Natural killer cell (primary cell): ENCODE measurements around the gene USP10. TPM values are rescaled to one million over a fixed set of nuclear protein-coding genes. Genes with fewer than 3 reads are reported as not detected.

Source experiments
- ATAC-seq, 3 donors: fragments of 150-1000 bp in 2 of 3; fragments of 200-7000 bp in 1 of 3; cut with Tn5 transposase; 1 replicate in 1 of 3; 2 replicates in 2 of 3; pipeline ENCODE4 v1.10.0; 2021; ENCODE audit warnings: mild to moderate bottlenecking in 2 of 3, moderate library complexity in 2 of 3
- DNase-seq, 2 donors: peaks; one replicate each; pipeline versions ENCODE4 v3.0.0 to v3.0.0-alpha.2; 2013 to 2021; ENCODE audit warnings: mixed read lengths in 1 of 2
- H3K27ac ChIP-seq: one replicate; pipeline ENCODE4 v1.5.1; 2013; ENCODE audit warnings: mild to moderate bottlenecking, low read length
- H3K27me3 ChIP-seq: one replicate; pipeline ENCODE4 v1.6.1; 2013; ENCODE audit warnings: low read length; ENCODE audit not compliant: control insufficient read depth, insufficient read depth
- H3K36me3 ChIP-seq: one replicate; pipeline ENCODE4 v1.6.1; 2013; ENCODE audit warnings: low read length; ENCODE audit not compliant: control insufficient read depth, insufficient read depth
- H3K4me1 ChIP-seq: one replicate; pipeline ENCODE4 v1.6.1; 2013; ENCODE audit warnings: low read length; ENCODE audit not compliant: control insufficient read depth, insufficient read depth
- H3K4me3 ChIP-seq: one replicate; pipeline ENCODE4 v1.5.1; 2013; ENCODE audit warnings: low read length
- H3K9me3 ChIP-seq: one replicate; pipeline ENCODE4 v1.6.1; 2013; ENCODE audit warnings: low read length; ENCODE audit not compliant: control insufficient read depth, insufficient read depth
- H3K27ac Mint-ChIP-seq, 2 donors: one replicate each; pipeline ENCODE4 v1.8.0; 2022; ENCODE audit warnings: mild to moderate bottlenecking in 2 of 2, mixed read lengths in 2 of 2, moderate library complexity in 1 of 2
- H3K27me3 Mint-ChIP-seq, 2 donors: one replicate each; pipeline ENCODE4 v1.8.0; 2022; ENCODE audit warnings: low read depth in 2 of 2, mixed read lengths in 2 of 2
- H3K36me3 Mint-ChIP-seq: one replicate; pipeline ENCODE4 v1.8.0; 2022; ENCODE audit warnings: mixed read lengths
- H3K4me1 Mint-ChIP-seq, 2 donors: one replicate each; pipeline ENCODE4 v1.8.0; 2022; ENCODE audit warnings: mixed read lengths in 2 of 2
- H3K4me3 Mint-ChIP-seq: one replicate; pipeline ENCODE4 v1.8.0; 2022; ENCODE audit warnings: mild to moderate bottlenecking, moderate library complexity, mixed read lengths
- H3K9me3 Mint-ChIP-seq, 2 donors: one replicate each; pipeline ENCODE4 v1.8.0; 2022; ENCODE audit warnings: mixed read lengths in 2 of 2
- WGBS: methylation state at CpG from one replicate; pipeline ENCODE4 v1.1.7; 2013; ENCODE audit warnings: missing lambda C conversion rate; ENCODE audit not compliant: insufficient coverage; 5-methylcytosine and 5-hydroxymethylcytosine counted together
- intact Hi-C: fragments of 100-400 bp; cut with micrococcal nuclease; formaldehyde crosslinking; loops from one replicate; pipeline ENCODE4 v1.14.2; 2022
- total RNA-seq, 4 donors: library from RNA; stranded (reverse); fragments of 120-200 nt in 1 of 4; gene quantifications; one replicate each; pipeline versions ENCODE4 v1.2.3 to v1.2.4, GENCODE V29; 2013 to 2022
- TF ChIP-seq, protein P1 (sequence below): fragments of 200-600 bp; IDR thresholded peaks from one replicate; pipeline ENCODE4 v1.8.0; 2022; ENCODE audit warnings: antibody characterized with exemption

Gene USP10
- total RNA-seq, 3 donors from 2014 or later (not counting 1 experiment from before 2014, with no cell fraction given) = 78.4 to 103 (median 100) TPM

DNA sequence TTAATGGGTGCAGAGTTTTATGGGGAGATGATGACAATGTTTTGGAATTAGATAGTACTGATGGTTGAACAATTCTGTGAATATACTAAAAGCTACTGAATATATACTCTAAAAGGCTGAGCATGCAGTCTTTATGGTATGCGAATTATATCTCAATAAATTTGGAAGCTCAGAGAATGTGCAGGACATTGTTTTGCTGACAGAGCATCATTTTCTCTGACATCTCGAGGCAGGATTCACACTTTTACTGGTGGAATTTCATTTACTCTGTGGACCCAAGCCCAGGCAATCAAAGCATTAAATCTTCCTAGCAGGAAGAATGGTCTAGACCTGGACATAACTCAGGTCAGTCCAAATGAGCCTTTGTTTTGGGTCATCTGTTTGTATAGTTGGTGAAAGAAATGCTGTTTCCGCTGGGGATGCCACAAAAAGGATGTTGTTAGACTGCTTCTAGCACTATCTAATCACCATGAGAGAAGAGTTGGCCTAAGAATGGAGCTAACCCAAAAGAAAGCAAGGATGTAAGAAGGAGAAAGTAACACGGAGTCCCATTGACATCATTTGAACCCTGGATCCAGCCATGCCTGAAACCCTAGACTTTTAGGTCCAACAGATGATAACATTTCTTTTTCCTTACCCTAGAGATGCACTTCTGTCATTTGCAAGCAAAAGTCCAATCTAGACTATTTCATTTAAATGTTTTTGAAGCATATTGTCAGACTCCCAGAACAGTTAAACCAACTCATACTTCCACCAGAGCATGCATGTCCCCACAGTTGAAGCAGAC, 18.8 kb upstream of the USP10 start:
- DNase-seq = no peak
- Histone ChIP-seq H3K4me3 (no peak overlapping the region), H3K27me3 (no peaks in the 10 kb centered on the region), H3K36me3 (no peaks in the 10 kb centered on the region), H3K27ac (no peak overlapping the region), H3K9me3 (no peaks in the 10 kb centered on the region), H3K4me1 (no peaks in the 10 kb centered on the region)
- Mint-ChIP-seq H3K36me3 (no peaks in the 10 kb centered on the region), H3K27ac (no peak overlapping the region), H3K27me3 (peaks cover 13 to 25% of the 10 kb centered on the region in 2 donors), H3K9me3 (no peaks in the 10 kb centered on the region), H3K4me3 (no peak overlapping the region), H3K4me1 (no peaks in the 10 kb centered on the region)
- WGBS = 90% methylated on average over 4 of the region's 4 CpGs
- intact Hi-C loops = no loop called here
- no peak for ATAC-seq
- TF ChIP-seq, protein P1, sequence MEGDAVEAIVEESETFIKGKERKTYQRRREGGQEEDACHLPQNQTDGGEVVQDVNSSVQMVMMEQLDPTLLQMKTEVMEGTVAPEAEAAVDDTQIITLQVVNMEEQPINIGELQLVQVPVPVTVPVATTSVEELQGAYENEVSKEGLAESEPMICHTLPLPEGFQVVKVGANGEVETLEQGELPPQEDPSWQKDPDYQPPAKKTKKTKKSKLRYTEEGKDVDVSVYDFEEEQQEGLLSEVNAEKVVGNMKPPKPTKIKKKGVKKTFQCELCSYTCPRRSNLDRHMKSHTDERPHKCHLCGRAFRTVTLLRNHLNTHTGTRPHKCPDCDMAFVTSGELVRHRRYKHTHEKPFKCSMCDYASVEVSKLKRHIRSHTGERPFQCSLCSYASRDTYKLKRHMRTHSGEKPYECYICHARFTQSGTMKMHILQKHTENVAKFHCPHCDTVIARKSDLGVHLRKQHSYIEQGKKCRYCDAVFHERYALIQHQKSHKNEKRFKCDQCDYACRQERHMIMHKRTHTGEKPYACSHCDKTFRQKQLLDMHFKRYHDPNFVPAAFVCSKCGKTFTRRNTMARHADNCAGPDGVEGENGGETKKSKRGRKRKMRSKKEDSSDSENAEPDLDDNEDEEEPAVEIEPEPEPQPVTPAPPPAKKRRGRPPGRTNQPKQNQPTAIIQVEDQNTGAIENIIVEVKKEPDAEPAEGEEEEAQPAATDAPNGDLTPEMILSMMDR = no peak

GRCh38 chr16:84683691-84684591, 15.9 kb upstream of the USP10 start:
- H3K27ac ChIP-seq = no peak overlapping the region
- Mint-ChIP-seq H3K9me3 (no peaks in the 10 kb centered on the region), H3K27me3 (peaks cover 13 to 26% of the 10 kb centered on the region in 2 donors), H3K4me3 (no peak overlapping the region), H3K4me1 (no peaks in the 10 kb centered on the region), H3K27ac (no peak overlapping the region), H3K36me3 (no peaks in the 10 kb centered on the region)
- 83% methylated on average over 14 of the region's 15 CpGs for WGBS
- no peaks in the 10 kb centered on the region for H3K4me1 ChIP-seq
- TF ChIP-seq, protein P1 = no peak
- ATAC-seq (no peak), DNase-seq (no peak)
- no peaks in the 10 kb centered on the region for H3K27me3 ChIP-seq
- H3K4me3 ChIP-seq = no peak overlapping the region
- intact Hi-C loops = no loop called here
- H3K9me3 ChIP-seq = no peaks in the 10 kb centered on the region
- no peaks in the 10 kb centered on the region for H3K36me3 ChIP-seq

- Mint-ChIP-seq H3K9me3 (no peaks in the 10 kb centered on the region), H3K27me3 (peaks cover 15 to 28% of the 10 kb centered on the region in 2 donors), H3K4me3 (no peak overlapping the region), H3K27ac (no peak overlapping the region), H3K4me1 (no peaks in the 10 kb centered on the region), H3K36me3 (no peaks in the 10 kb centered on the region)
- intact Hi-C loops = no loop called here
- no peak for DNase-seq
- 92% methylated on average over 4 of the region's 4 CpGs for WGBS
- Histone ChIP-seq H3K4me1 (no peaks in the 10 kb centered on the region), H3K9me3 (no peaks in the 10 kb centered on the region), H3K36me3 (no peaks in the 10 kb centered on the region), H3K27ac (no peak overlapping the region), H3K4me3 (no peak overlapping the region), H3K27me3 (no peaks in the 10 kb centered on the region)
- no peak for ATAC-seq
- TF ChIP-seq, protein P1 = no peak
Observed at GRCh38 chr16:84684592-84684965, 15.2 kb upstream of the USP10 start.
